SK-N-DZ (cell line): Measurements from ENCODE around the gene GPRIN1.
"Not testable (repeated sequence)": the region's sequence is repeated elsewhere in the genome, so short reads cannot be mapped to it uniquely, and the experiment has no call there.

ENCODE experiments used
- DNase-seq: peaks from one replicate; pipeline ENCODE4 v3.0.0-alpha.2; 2015; ENCODE audit warnings: low spot score

GPRIN1 gene

DNA sequence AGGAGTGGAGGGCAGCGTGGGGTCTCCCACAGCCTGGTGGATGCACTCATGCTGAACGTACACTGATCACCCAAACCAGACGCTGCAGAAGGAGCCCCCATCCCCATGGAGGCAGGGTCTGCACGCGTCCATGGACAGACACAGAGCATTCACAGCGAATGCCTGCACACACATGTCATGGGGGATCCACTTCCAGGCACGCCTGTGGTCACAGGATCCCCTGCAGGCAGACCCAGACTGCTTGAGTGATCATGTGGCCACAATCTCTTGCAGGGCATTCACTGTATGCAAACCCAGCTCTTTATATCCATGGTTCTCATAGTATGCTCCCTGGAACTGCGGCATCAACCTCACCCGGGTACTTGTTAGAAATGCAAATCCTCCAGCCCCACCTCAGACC lies 15.0 kb upstream of the GPRIN1 start:
- DNase-seq = no peak

DNA sequence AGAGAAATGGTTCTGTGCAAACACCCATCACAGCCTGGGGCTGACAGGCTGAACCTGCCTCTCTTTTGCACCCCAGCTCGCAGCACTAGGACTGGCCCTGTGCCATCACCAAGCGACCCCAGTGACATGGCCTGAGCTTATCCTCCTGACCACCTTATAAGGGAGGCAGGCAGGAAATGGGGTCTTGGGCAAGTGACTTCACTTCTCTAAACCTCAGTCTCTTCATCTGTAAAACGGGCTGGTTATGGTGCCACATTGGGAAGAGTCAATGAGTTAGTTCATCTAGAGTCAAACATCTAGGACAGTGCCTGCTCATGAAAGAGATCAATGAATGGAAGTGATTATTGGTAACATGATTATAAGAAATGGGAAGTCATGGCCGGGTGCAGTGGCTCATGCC lies 14.2 kb upstream of the GPRIN1 start:
- DNase-seq = no peak

DNA sequence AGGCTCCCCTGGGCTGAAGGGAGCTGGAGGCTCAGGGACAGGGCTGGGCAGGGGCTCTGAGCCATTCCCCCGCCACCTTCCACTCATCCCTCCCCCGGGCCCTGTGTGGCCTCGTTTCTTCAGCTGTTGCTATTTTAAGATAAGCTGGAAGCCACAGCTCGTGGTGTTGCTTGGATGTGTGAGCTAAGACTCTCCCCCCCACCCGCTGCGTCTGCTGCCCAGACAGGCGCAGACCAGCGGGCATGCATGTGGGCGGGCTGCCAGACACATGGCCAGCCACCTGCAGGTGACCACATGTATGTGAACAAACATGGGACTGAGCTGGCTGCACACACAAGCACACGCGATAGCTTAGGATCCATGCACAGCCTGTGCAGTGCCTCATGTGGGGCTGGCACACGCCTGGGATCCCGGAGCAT lies 11.7 kb upstream of the GPRIN1 start:
- no peak for DNase-seq

DNA sequence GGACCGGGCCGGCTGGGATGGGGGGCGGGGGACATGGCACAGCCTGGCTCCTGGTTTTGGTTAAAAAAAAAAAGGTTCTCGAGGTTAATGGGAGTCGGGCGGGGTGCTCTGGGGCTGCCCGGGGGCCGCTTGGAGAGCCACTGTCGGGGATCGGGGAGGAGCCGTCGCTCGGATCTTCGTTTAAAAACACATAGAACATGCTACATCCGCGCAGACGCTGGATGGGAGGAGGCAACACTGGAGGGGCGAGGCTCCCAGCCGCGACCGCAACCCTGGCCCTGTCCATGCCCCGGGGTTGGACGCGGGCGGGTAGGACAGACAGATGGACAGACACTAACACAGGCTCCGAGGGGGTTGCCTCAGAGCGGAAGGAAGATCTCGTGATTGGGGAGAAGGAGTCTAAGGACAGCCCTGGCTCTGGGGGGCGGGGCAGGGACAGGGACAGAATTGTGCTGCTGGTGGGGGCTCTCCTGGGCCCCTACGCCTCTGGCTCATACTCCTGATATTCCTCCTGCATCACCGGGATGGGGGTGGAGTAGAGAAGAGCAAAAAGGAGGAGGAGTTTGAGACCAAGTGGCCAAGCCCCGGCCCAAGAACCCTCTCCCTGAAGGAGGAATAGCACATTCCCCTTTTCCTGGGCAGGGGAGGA lies 10.5 kb upstream of the GPRIN1 start:
- DNase-seq = no peak

DNA sequence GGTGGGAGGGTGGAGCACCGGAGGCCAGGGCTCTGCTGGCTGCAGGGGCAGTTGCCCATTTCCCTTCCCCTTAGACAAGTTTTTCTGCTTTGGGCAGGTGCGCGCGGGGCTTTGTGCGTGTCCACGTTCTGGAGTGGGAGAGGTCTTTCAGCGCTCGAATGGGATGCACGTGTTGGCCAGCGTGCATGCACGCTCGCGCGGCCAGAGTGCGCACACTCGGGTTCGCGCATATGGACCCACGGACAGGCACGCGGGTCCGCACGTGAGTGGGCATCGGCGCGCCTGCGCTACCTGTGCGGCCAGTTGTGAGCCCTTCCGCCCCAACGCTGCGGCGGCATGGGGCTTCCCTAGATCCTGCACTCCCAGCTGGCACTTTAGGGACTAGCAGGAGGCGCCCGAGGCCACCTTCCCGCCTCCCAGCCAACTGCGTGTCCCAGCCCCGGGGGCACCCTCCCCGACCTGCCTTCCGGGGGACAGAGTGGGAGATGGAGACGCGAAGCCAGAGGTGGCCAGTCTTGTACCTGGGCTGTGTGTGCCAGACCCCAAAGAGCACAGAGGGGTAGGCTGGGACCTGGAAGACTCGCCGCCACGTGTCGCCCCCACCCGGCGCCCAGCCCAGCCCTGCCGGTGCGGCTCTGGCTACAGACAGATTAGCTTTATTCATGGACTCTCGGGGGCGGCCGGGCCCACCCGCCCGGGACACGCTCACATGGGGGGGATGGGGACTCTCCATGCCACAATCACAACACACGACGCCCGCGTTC lies 9.8 kb upstream of the GPRIN1 start:
- DNase-seq = no peak

DNA sequence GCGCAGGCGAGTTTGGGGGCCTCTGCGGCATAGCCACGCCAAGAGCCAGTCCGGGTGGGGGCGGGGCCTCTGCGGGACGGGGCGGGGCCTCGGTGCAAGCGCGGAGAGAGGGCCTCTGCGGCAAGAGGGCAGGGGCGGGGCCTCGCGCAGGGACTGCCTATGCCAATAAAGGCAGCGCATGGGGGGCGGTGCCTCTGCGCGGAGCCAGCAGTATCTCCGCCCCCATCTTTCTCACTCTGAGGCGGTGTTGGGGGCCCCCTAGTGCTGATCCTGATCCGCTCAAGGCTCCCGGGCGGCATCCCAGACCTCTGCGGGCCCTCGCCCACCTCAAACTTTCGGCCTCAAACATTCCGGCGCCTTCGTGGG lies 9.2 kb upstream of the GPRIN1 start:
- peak; percentile 84 for DNase-seq

DNA sequence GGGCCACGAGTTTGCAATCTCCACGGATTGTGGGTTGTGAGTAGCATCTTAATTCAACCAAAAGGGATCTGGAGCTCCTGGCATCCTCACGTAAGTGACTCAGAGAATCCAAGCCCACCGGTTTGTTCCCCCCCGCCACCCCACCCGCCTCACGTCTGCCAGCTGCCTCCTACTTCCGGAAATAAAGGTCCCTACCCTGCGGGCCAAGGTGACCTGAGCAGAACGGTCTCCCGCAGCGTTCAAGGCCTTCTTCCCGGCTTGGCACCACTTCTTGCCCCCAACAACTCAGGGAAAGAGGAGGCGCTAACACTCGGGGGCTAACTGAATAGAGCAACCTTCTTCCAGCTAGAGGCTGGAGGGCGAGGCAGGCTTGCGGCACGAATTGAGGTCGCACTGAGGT lies 8.8 kb upstream of the GPRIN1 start:
- DNase-seq = peak; percentile 37

DNA sequence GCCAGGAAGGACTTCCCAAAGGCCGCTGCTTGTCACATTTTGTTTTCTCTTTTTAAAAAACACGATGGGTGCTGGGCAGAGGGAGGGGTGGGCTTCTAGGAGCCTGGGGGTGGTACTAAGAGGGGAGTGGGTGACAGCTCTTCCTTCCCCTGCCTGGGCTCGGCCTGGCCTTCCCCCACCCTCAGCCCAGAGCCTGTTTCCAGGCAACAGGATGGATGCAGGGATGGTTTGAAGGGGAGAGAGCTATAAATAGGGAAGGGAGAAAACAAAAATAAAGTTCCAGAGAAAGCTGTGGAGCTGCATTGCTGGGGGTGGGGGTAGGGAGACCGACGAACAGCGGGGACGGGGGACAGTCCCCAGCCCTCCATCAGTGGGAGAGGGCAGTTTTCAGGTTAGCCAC lies 6.6 kb upstream of the GPRIN1 start:
- no peak for DNase-seq

DNA sequence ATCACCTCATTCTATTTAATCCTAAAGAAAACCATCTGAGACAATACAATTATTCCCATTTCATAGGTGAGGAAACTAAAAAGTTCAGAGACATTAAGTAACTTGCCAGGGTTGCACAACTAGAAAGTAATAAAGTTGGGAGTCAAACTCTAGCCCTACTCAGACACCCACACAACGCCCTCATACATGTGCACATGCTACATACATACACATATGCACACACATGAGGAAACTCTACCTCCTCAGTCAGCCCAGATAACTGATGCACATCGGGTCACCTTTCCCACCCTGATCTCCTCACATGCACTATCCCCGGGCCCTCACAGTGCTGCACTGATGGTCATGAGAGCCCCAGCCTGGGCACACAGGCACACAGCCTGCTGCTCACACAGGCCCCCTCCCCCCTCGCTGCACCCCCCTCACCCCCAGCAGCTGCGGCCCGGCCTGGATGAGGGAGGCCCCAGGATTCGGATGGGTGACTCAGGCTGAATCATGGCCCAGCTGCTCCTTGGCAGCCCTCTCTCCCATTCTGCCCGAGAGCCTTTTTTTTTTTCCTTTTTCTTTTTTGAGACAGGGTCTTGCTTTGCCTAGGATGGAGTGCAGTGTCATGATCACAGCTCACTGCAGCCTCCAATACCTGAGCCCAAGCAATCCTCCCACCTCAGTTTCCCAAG lies 5.0 kb upstream of the GPRIN1 start:
- no peak for DNase-seq

DNA sequence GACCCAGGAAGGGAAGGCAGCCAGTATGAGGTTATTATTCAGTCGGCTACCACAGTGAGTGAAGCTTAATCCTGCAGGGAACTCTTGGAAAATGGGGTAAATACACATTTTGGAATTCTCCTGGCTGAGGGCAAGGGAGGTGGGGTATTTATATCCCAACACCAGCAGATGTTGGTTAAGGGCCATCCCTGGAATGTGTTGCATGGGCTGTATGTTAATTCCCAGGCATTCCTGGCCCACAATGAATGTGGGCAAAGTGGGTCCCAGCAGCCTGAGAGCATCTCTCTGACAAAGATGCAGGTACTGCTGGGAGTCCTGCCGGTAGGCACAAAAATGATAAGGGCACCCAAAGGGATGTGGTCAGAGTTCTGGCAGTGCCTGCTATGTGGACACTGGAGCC lies 2.9 kb upstream of the GPRIN1 start:
- DNase-seq = no peak

DNA sequence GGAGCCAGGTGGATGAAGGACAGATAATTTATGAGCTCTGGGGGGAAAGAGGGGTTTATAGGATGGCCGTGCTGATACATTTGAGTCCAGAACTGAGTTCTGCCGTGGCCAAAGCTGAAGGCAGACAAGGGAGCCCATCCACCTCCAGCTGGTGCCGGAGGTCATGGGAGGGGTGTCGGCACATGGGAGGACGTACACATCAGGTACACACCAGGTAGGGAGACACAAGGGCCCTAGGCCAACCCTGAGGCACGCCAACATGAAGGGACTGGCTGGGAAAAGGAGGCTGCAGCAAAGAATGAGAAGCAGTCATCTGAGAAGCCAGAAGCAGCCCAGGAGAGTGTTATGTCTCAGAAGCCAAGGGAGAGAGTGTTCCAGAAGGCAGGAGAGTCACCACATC lies 2.1 kb upstream of the GPRIN1 start:
- no peak for DNase-seq

DNA sequence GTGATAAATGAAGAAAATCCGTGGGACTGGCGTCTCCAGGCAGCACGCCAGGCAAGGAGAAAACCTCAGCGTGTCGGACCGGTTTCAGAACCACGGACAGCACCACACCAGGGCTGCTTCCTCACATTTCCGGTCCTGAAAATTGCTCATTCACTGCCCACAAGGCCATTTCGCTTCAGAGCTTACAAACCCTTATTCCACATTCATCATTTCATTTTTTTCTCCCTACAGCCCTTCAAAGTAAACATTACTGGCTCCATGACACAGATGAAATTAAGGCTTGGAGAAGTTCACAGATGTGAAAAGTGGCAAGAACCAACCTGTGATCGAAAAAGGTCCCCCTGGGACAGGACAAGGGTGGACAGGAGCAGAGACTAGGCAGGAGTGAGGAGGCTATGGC lies 1.5 kb upstream of the GPRIN1 start:
- no peak for DNase-seq

DNA sequence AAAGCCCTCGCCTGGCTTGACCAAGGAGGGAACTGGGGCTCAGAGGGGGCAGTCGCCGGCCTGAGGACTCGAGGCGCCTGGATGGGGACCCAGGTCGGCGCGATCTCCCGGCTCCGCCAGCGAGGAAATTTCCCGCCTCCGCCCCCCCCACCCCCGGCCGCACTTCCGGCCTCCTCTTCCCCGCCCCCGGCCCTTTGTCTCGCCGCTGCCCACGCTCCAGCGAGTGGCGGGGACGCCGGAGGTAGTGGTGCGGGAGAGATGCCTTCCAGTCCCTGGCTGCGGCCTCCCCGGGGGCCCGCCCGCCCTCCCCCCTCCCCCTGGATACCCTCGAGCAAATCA lies 448 bp upstream of the GPRIN1 start:
- DNase-seq = no peak

DNA sequence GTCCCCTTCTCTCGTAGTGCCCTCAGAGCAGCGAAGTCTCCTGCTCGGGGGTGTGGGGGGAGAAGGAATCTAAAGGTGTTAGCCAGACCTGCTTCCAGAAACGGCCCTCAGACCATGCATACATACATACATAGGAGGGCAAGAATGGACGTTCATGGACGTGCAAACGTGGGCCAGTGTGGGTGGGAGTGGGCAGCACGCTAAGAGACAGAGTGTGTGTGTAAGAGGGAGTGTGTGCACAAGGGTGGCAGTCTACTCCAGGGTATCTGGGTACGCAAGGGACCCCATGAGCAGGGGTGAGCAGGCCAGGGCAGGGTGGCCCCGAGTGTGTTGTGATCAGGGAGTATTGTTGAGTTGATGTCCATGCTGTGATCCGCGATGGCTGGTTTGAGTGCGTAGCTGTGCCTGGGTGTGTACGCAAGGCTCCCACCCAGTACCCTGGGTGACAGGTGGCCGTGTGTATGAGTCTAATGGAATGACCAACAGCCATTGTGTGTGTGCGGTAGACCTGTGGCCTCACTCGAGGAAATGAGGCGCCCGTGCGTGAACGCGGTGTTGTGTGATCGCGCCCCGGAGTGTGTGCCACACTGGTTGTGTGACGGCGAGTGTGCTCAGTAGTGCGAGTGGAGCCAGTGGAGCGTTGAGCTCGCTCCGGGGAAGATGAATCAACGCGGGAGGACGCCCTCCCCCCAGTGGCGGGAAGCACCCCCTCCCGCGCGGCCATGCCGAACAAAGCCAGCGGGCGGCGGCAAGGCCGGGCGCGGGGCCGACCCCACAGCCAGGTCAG lies 826 bp downstream of the GPRIN1 start:
- DNase-seq = no peak

DNA sequence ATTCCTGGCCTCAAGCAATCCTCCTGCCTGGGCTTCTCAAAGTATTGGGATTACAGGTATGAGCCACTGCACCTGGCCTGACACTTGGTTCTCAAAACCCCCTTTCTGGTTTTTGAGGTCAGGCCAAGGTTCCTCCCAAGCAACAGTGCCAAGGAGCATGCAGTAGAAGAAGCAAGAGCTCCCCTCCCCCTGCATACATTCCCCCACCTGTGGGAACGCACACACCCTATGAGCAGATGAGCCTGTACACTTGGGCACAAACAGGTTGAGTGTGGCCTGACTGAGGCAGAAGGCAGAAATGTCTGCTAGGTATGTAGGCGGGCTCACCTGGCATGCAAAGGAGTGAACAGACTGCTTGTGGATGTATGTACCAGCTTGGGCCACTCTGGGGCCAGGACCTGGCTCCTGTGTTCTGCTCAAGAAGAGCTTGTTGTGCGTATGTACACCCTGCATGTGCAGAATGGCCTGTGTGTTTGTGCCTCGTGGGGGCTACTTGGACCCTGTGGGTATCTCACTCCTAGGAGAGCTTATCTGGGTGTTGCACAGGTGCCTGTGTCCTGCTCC lies 1.7 kb downstream of the GPRIN1 start:
- no peak for DNase-seq

DNA sequence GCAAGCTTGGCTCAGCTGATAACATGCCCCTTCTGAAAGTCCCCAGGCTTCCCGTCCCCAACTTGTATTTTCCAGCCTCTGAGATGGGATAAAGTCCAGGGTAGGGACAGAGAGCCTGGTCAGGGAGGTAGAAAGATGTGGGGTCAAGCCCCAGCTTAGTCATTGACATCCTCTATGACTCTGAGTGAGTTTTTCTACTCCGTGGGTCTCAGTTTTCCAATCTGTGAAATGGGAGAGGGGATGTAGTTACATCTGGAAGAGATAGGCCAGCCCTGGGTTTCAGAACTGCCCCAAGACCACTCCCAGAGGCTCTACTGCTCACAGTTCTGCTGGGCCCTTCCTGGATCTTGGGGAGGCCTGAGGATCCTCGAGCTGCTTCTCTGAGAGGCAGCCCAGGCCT lies 3.1 kb downstream of the GPRIN1 start:
- no peak for DNase-seq

DNA sequence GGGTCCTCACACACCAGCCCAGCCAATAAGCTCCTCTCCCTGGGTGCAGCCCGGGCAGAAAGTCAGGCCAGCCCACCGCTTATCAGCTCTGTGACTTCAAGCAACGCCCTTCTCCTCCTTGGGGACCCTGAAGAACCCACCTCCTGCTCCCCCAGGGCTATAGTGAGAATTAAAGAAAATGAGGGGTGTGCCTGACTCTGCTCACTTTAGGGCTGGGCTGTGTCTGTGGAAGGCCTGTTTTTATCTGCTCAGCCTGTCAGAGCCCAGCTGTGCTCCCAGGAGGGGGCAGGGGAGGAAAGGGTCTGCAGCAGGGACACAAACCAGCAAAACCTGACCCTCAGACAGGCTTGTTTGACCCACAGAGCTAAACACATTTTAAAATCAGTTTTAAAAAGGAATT lies 3.9 kb downstream of the GPRIN1 start:
- no peak for DNase-seq

DNA sequence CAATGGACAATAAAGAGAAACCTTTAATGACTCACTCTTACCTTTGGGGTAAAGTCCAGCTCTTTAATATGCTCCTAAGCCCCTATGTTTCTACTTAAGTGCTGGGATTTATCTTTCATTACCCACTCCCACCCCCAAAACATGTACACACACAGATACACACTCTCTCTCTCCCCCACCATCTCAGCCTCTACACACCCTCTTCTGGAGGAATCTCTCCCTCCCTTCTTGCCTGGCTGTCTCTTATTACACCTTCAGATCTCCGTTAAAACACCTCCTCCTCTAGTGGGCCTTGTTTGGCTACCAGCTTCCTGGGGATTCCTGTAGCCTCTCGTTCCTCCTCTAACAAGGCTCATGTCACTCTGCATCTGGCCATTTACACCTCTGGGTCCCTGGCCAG lies 6.9 kb downstream of the GPRIN1 start:
- no peak for DNase-seq

DNA sequence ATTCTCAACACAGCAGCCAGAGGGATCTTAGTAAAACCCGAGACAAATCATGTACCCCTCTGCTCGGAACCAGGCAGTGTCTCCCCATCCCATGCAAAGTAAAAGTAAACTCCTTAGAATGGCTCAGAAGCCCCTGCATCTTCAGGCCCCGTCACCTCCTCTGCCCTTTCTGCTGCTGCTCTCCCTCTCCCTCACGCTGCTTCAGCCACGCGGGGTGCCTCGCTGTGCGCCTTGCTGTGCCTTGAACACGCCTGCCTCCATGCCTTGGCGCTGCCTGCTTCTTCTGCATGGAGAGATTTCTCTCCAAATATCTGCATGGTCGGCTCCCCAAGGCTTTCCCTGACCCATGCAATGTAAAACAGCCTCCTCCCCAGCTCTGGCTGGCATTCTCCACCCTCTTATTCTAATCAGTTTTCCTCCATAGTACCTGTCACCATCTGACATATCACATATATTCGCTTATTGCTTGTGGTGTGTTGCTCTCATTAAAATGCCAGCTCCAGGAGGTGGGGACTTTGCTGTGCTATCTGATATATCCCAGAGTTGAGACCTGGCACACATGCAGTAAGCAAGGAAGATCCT lies 8.0 kb downstream of the GPRIN1 start:
- no peak for DNase-seq

DNA sequence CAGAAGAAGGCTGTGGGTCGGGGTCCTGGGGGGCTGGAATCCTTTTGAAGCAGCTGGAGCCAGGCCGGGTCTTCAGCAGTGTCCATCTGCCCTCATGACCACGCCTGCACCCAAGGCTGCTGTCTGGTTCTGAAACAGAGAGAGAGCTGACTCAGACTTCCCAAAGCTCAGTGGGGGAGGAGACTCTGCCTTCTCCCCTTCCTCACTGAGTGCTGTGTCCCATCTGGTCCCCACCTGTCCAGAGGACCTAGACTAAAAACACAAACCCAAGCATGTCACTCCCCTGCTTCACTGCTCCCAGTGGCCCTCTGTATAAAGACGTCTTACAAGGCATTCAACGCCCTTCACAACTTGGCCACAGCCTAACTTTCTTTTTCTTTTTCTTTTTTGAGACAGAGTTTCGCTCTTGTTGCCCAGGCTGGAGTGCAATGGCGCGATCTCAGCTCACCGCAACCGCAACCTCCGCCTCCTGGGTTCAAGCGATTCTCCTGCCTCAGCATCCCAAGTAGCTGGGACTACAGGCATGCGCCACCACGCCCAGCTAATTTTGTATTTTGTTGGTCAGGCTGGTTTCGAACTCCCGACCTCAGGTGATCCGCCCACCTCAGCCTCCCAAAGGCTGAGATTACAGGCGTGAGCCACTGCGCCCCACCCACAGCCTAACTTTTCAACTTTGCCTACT lies 10.1 kb downstream of the GPRIN1 start:
- DNase-seq = not testable (repeated sequence)
